Erythroblast (primary cell): Measurements from ENCODE around the gene KRT33B.

Experiments
- GATA1 ChIP-seq: IDR thresholded peaks from 2 replicates; pipeline ENCODE4 v1.6.1; 2011; ENCODE audit warnings: low read depth, mild to moderate bottlenecking, control low read depth, low read length, moderate library complexity
- POLR2A ChIP-seq: IDR thresholded peaks from 2 replicates; pipeline ENCODE4 v1.6.1; 2011; ENCODE audit warnings: mild to moderate bottlenecking, low read length

- TF ChIP-seq POLR2A (no peak), GATA1 (no peak)
Observed at GRCh38 chr17:41369023-41369422, 590 bp downstream of the KRT33B start.
